Natural killer cell (primary cell): Measurements from ENCODE around the gene RFLNA. TPM values are rescaled to one million over a fixed set of nuclear protein-coding genes. Genes with fewer than 3 reads are reported as not detected.
A peak's percentile ranks its signal among the peaks of the same experiment; 100 is the strongest.

Experiments
- ATAC-seq, 3 donors: fragments of 150-1000 bp in 2 of 3; fragments of 200-7000 bp in 1 of 3; cut with Tn5 transposase; 1 replicate in 1 of 3; 2 replicates in 2 of 3; pipeline ENCODE4 v1.10.0; 2021; ENCODE audit warnings: mild to moderate bottlenecking in 2 of 3, moderate library complexity in 2 of 3
- DNase-seq, 2 donors: peaks; one replicate each; pipeline versions ENCODE4 v3.0.0 to v3.0.0-alpha.2; 2013 to 2021; ENCODE audit warnings: mixed read lengths in 1 of 2
- H3K27ac ChIP-seq: one replicate; pipeline ENCODE4 v1.5.1; 2013; ENCODE audit warnings: mild to moderate bottlenecking, low read length
- H3K27me3 ChIP-seq: one replicate; pipeline ENCODE4 v1.6.1; 2013; ENCODE audit warnings: low read length; ENCODE audit not compliant: control insufficient read depth, insufficient read depth
- H3K36me3 ChIP-seq: one replicate; pipeline ENCODE4 v1.6.1; 2013; ENCODE audit warnings: low read length; ENCODE audit not compliant: control insufficient read depth, insufficient read depth
- H3K4me1 ChIP-seq: one replicate; pipeline ENCODE4 v1.6.1; 2013; ENCODE audit warnings: low read length; ENCODE audit not compliant: control insufficient read depth, insufficient read depth
- H3K4me3 ChIP-seq: one replicate; pipeline ENCODE4 v1.5.1; 2013; ENCODE audit warnings: low read length
- H3K9me3 ChIP-seq: one replicate; pipeline ENCODE4 v1.6.1; 2013; ENCODE audit warnings: low read length; ENCODE audit not compliant: control insufficient read depth, insufficient read depth
- H3K27ac Mint-ChIP-seq, 2 donors: one replicate each; pipeline ENCODE4 v1.8.0; 2022; ENCODE audit warnings: mild to moderate bottlenecking in 2 of 2, mixed read lengths in 2 of 2, moderate library complexity in 1 of 2
- H3K27me3 Mint-ChIP-seq, 2 donors: one replicate each; pipeline ENCODE4 v1.8.0; 2022; ENCODE audit warnings: low read depth in 2 of 2, mixed read lengths in 2 of 2
- H3K36me3 Mint-ChIP-seq: one replicate; pipeline ENCODE4 v1.8.0; 2022; ENCODE audit warnings: mixed read lengths
- H3K4me1 Mint-ChIP-seq, 2 donors: one replicate each; pipeline ENCODE4 v1.8.0; 2022; ENCODE audit warnings: mixed read lengths in 2 of 2
- H3K4me3 Mint-ChIP-seq: one replicate; pipeline ENCODE4 v1.8.0; 2022; ENCODE audit warnings: mild to moderate bottlenecking, moderate library complexity, mixed read lengths
- H3K9me3 Mint-ChIP-seq, 2 donors: one replicate each; pipeline ENCODE4 v1.8.0; 2022; ENCODE audit warnings: mixed read lengths in 2 of 2
- CTCF ChIP-seq: fragments of 200-600 bp; IDR thresholded peaks from one replicate; pipeline ENCODE4 v1.8.0; 2022; ENCODE audit warnings: antibody characterized with exemption
- WGBS: methylation state at CpG from one replicate; pipeline ENCODE4 v1.1.7; 2013; ENCODE audit warnings: missing lambda C conversion rate; ENCODE audit not compliant: insufficient coverage; 5-methylcytosine and 5-hydroxymethylcytosine counted together
- intact Hi-C: fragments of 100-400 bp; cut with micrococcal nuclease; formaldehyde crosslinking; loops from one replicate; pipeline ENCODE4 v1.14.2; 2022
- total RNA-seq, 4 donors: library from RNA; stranded (reverse); fragments of 120-200 nt in 1 of 4; gene quantifications; one replicate each; pipeline versions ENCODE4 v1.2.3 to v1.2.4, GENCODE V29; 2013 to 2022

Gene RFLNA
- total RNA-seq, 3 donors from 2014 or later (not counting 1 experiment from before 2014, with no cell fraction given) = 0.85 TPM; not detected in 2

GRCh38 chr12:124352839-124353238, 57.9 kb downstream of the RFLNA start:
- Histone ChIP-seq H3K27ac (no peak overlapping the region), H3K9me3 (no peaks in the 10 kb centered on the region), H3K4me1 (no peaks in the 10 kb centered on the region), H3K36me3 (peaks cover 59% of the 10 kb centered on the region), H3K4me3 (no peak overlapping the region), H3K27me3 (no peaks in the 10 kb centered on the region)
- no peaks in the 10 kb centered on the region for H3K9me3 Mint-ChIP-seq
- DNase-seq (no peak), ATAC-seq (no peak)
- intact Hi-C loops = no loop called here
- no peak overlapping the region for H3K27ac Mint-ChIP-seq
- WGBS = 52% methylated on average over 9 of the region's 9 CpGs
- H3K4me3 Mint-ChIP-seq = no peak overlapping the region
- H3K36me3 Mint-ChIP-seq = no peaks in the 10 kb centered on the region
- H3K4me1 Mint-ChIP-seq = no peaks in the 10 kb centered on the region
- H3K27me3 Mint-ChIP-seq = no peaks in the 10 kb centered on the region
- TF ChIP-seq CTCF = no peak

- H3K27me3 Mint-ChIP-seq = no peaks in the 10 kb centered on the region
- no peak for ATAC-seq
- H3K36me3 Mint-ChIP-seq = no peaks in the 10 kb centered on the region
- DNase-seq = no peak
- no peak overlapping the region for H3K27ac Mint-ChIP-seq
- intact Hi-C loops = no loop called here
- H3K4me1 Mint-ChIP-seq = no peaks in the 10 kb centered on the region
- no peak overlapping the region for H3K4me3 Mint-ChIP-seq
- Histone ChIP-seq H3K27me3 (no peaks in the 10 kb centered on the region), H3K9me3 (no peaks in the 10 kb centered on the region), H3K27ac (no peak overlapping the region), H3K4me3 (no peak overlapping the region), H3K4me1 (no peaks in the 10 kb centered on the region), H3K36me3 (peaks cover 73% of the 10 kb centered on the region)
- 87% methylated on average over 13 of the region's 13 CpGs for WGBS
- TF ChIP-seq CTCF = no peak
- no peaks in the 10 kb centered on the region for H3K9me3 Mint-ChIP-seq
Observed at GRCh38 chr12:124354400-124354799, 59.5 kb downstream of the RFLNA start.

- Mint-ChIP-seq H3K9me3 (no peaks in the 10 kb centered on the region), H3K4me3 (no peak overlapping the region), H3K36me3 (no peaks in the 10 kb centered on the region), H3K27me3 (no peaks in the 10 kb centered on the region), H3K4me1 (peaks cover 0 to 8% of the 10 kb centered on the region in 2 donors), H3K27ac (no peak overlapping the region)
- H3K4me1 ChIP-seq = no peaks in the 10 kb centered on the region
- DNase-seq (no peak), ATAC-seq (no peak)
- no peaks in the 10 kb centered on the region for H3K27me3 ChIP-seq
- H3K27ac ChIP-seq = no peak overlapping the region
- 98% methylated on average over 5 of the region's 5 CpGs for WGBS
- peaks cover 58% of the 10 kb centered on the region for H3K36me3 ChIP-seq
- no peak overlapping the region for H3K4me3 ChIP-seq
- TF ChIP-seq CTCF = no peak
- intact Hi-C loops = no loop called here
- H3K9me3 ChIP-seq = no peaks in the 10 kb centered on the region
Observed at GRCh38 chr12:124356221-124356620, 61.3 kb downstream of the RFLNA start.

- intact Hi-C loops = no loop called here
- Histone ChIP-seq H3K36me3 (peaks cover 60% of the 10 kb centered on the region), H3K27ac (no peak overlapping the region), H3K4me1 (no peaks in the 10 kb centered on the region), H3K4me3 (no peak overlapping the region), H3K9me3 (no peaks in the 10 kb centered on the region), H3K27me3 (no peaks in the 10 kb centered on the region)
- Mint-ChIP-seq H3K9me3 (no peaks in the 10 kb centered on the region), H3K27me3 (no peaks in the 10 kb centered on the region), H3K4me3 (no peak overlapping the region), H3K4me1 (peaks cover 0 to 8% of the 10 kb centered on the region in 2 donors), H3K36me3 (no peaks in the 10 kb centered on the region), H3K27ac (no peak overlapping the region)
- DNase-seq = no peak
- TF ChIP-seq CTCF = no peak
- 97% methylated on average over 15 of the region's 15 CpGs for WGBS
- peak in 1 of 3 donors; percentile 5 for ATAC-seq
Observed at GRCh38 chr12:124357616-124358015, 62.7 kb downstream of the RFLNA start.
